K562 (cell line): ENCODE data around the gene CHCHD5. TPM values are rescaled to one million over a fixed set of nuclear protein-coding genes. Genes with fewer than 3 reads are reported as not detected.
A peak's percentile ranks its signal among the peaks of the same experiment; 100 is the strongest.

Source experiments
- BCOR ChIP-seq: fragments of 450-650 bp; IDR thresholded peaks from 2 replicates; pipeline ENCODE4 v1.6.1; 2016
- BHLHE40 ChIP-seq: IDR thresholded peaks from 2 replicates; pipeline ENCODE4 v1.6.1; 2011; ENCODE audit warnings: low read length, improper control_type of control experiment
- CBFA2T3 ChIP-seq: fragments of 450-650 bp; IDR thresholded peaks from 2 replicates; pipeline ENCODE4 v1.6.1; 2017
- CCAR2 ChIP-seq: fragments of 200-400 bp; formaldehyde crosslinking; IDR thresholded peaks from 2 replicates; pipeline ENCODE4 v1.6.1; 2017; ENCODE audit warnings: mild to moderate bottlenecking, low read depth, low read length
- CTCF ChIP-seq, 3 experiments: IDR thresholded peaks in 2 of 3; conservative IDR thresholded peaks in 1 of 3; 2 replicates each; pipeline ENCODE4 v1.5.1; 2011 to 2012; ENCODE audit warnings: low read length in 3 of 3, mild to moderate bottlenecking in 3 of 3, control low read depth in 2 of 3, improper control_type of control experiment in 1 of 3, inconsistent platforms in 1 of 3, low read depth in 1 of 3, mixed read lengths in 1 of 3, moderate library complexity in 1 of 3; ENCODE audit not compliant: insufficient read depth in 2 of 3
- EP400 ChIP-seq: fragments of 450-650 bp; IDR thresholded peaks from 2 replicates; pipeline ENCODE4 v1.6.1; 2017; ENCODE audit warnings: antibody characterized with exemption, mild to moderate bottlenecking, moderate library complexity
- FOS ChIP-seq: IDR thresholded peaks from 3 replicates; pipeline ENCODE4 v1.6.1; 2011; ENCODE audit not compliant: insufficient read length; ENCODE audit errors: extremely low read depth
- FOXA1 ChIP-seq: fragments of 450-650 bp; IDR thresholded peaks from 2 replicates; pipeline ENCODE4 v1.6.1; 2016; ENCODE audit warnings: mild to moderate bottlenecking, borderline replicate concordance
- JUND ChIP-seq, 2 experiments: IDR thresholded peaks; 2 replicates in 1 of 2; 3 replicates in 1 of 2; pipeline ENCODE4 v1.6.1; 2011; ENCODE audit warnings: borderline replicate concordance in 2 of 2, low read depth in 2 of 2, low read length in 2 of 2, improper control_type of control experiment in 1 of 2, missing biosample characterization in 1 of 2, missing genetic modification characterization in 1 of 2, missing genetic modification reagents in 1 of 2
- KLF6 ChIP-seq: fragments of 250-450 bp; sonication (Bioruptor Pico); IDR thresholded peaks from 2 replicates; pipeline ENCODE4 v1.4.0; 2020; ENCODE audit warnings: mild to moderate bottlenecking, moderate library complexity, borderline replicate concordance
- LARP7 ChIP-seq: fragments of 450-650 bp; IDR thresholded peaks from 2 replicates; pipeline ENCODE4 v1.6.1; 2016
- MYNN ChIP-seq, 2 experiments: sonication (generic); formaldehyde crosslinking in 1 of 2; IDR thresholded peaks; 2 replicates each; pipeline versions ENCODE4 v1.5.0 to v1.6.1; 2016 to 2020; ENCODE audit warnings: antibody characterized with exemption in 1 of 2, missing genetic modification reagents in 1 of 2
- NEUROD1 ChIP-seq: fragments of 150-350 bp; IDR thresholded peaks from 2 replicates; pipeline ENCODE4 v1.6.1; 2014; ENCODE audit warnings: borderline replicate concordance, low read length, low read depth; ENCODE audit not compliant: partially characterized antibody
- PPARD ChIP-seq: fragments of 250-450 bp; sonication (Bioruptor Pico); IDR thresholded peaks from 2 replicates; pipeline ENCODE4 v1.8.0; 2022; ENCODE audit warnings: inconsistent platforms, mild to moderate bottlenecking, moderate library complexity
- PYGO2 ChIP-seq: fragments of 450-650 bp; IDR thresholded peaks from 2 replicates; pipeline ENCODE4 v1.6.1; 2016; ENCODE audit warnings: mild to moderate bottlenecking, missing genetic modification characterization, moderate library complexity, missing compliant biosample characterization
- SAP30 ChIP-seq: fragments of 200-600 bp; sonication (generic); IDR thresholded peaks from 2 replicates; pipeline ENCODE4 v1.6.1; 2012; ENCODE audit warnings: borderline replicate concordance, low read depth, mild to moderate bottlenecking, moderate library complexity, low read length, control low read depth, inconsistent platforms; ENCODE audit not compliant: insufficient read depth, poor library complexity, severe bottlenecking
- SIN3B ChIP-seq: fragments of 450-650 bp; IDR thresholded peaks from 2 replicates; pipeline ENCODE4 v1.6.1; 2017; ENCODE audit warnings: low read depth, mild to moderate bottlenecking, moderate library complexity
- SMARCA4 ChIP-seq: fragments of 450-650 bp; IDR thresholded peaks from 2 replicates; pipeline ENCODE4 v1.6.1; 2016
- TAF15 ChIP-seq: fragments of 200-400 bp; formaldehyde crosslinking; IDR thresholded peaks from 2 replicates; pipeline ENCODE4 v1.6.1; 2017; ENCODE audit warnings: mild to moderate bottlenecking, low read depth, low read length, moderate library complexity
- XRCC5 ChIP-seq: fragments of 200-400 bp; formaldehyde crosslinking; IDR thresholded peaks from 2 replicates; pipeline ENCODE4 v1.6.1; 2017; ENCODE audit warnings: low read depth, mild to moderate bottlenecking, low read length
- YY1 ChIP-seq, 3 experiments: IDR thresholded peaks; 2 replicates each; pipeline ENCODE4 v1.6.1; 2011; ENCODE audit warnings: low read length in 2 of 3, mild to moderate bottlenecking in 2 of 3, moderate library complexity in 2 of 3, borderline replicate concordance in 1 of 3, control low read depth in 1 of 3, low read depth in 1 of 3; ENCODE audit not compliant: insufficient read depth in 3 of 3, insufficient replicate concordance in 2 of 3, control insufficient read depth in 1 of 3, insufficient read length in 1 of 3; ENCODE audit errors: extremely low read depth in 1 of 3
- ZBTB7A ChIP-seq: IDR thresholded peaks from 2 replicates; pipeline ENCODE4 v1.6.1; 2011; ENCODE audit warnings: low read depth, mild to moderate bottlenecking, low read length, moderate library complexity, borderline replicate concordance; ENCODE audit not compliant: control insufficient read depth
- ZNF134 ChIP-seq: fragments of 250-450 bp; sonication (Bioruptor Pico); conservative IDR thresholded peaks from 2 replicates; pipeline ENCODE4 v1.4.0; 2020
- polyA plus RNA-seq, 8 experiments: library from polyadenylated mRNA; depleted of rRNA in 4 of 8; stranded (reverse) in 5 of 8; unstranded in 3 of 8; fragments of >200 nt; fragmentation: Nextera tagmentation in 2 of 8; fragmentation: Illumina TruSeq in 1 of 8; extraction: Ambion mirVana in 2 of 8; extraction: Trizol in 1 of 8; gene quantifications; 2 replicates each; pipeline versions ENCODE4 v1.2.1 to v1.2.3, GENCODE V29; 2011 to 2014; ENCODE audit warnings: inconsistent platforms in 1 of 8, missing spikeins in 1 of 8
- total RNA-seq, 7 experiments: library from RNA; depleted of rRNA in 6 of 7; stranded (reverse); fragments of >200 nt in 6 of 7; fragmentation: Illumina TruSeq in 2 of 7; extraction: Trizol in 2 of 7; gene quantifications; 2 replicates each; pipeline versions ENCODE4 v1.2.1 to v1.2.3, GENCODE V29; 2011 to 2021; ENCODE audit warnings: low replicate concordance in 1 of 7
- TF ChIP-seq, protein P1 (sequence below): fragments of 450-650 bp; formaldehyde crosslinking; IDR thresholded peaks from 2 replicates; pipeline ENCODE4 v1.4.0; 2022; ENCODE audit warnings: missing genetic modification characterization
- TF ChIP-seq, protein P2 (sequence below), 2 experiments: fragments of 250-450 bp in 1 of 2; fragments of 450-650 bp in 1 of 2; sonication (Bioruptor Pico) in 1 of 2; IDR thresholded peaks; 2 replicates each; pipeline versions ENCODE4 v1.6.1 to v1.8.0; 2016 to 2021; ENCODE audit warnings: mild to moderate bottlenecking in 2 of 2, moderate library complexity in 2 of 2, missing compliant biosample characterization in 1 of 2, missing genetic modification characterization in 1 of 2

The CHCHD5 gene
- total and polyA plus RNA-seq, 9 of the 15 experiments (the other 6 are each of a cell fraction or from before 2014, with no cell fraction given): 7.4 to 79.3 (median 33.4) TPM

DNA sequence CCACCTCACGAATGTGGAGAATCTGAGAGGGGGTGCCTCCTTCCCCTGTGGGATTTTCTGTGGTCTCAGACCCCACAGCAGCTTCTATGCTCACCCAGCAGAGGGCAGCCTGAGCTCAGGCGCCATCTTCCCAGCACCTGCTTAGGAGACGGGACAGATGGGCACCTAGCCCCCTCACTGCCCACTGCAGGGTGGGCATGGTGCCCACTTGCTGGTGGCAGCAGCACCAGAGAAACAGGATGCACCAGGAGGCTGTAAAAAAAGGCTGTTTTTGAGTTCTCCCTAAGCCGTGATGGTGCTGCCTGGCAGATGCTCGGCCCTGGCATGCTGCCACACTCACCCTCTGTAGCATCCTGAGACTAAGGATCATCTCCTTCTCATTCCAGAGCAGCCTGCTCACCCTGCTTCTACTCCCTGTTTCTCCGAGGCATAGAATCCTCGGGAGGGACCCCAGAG lies 42.2 kb downstream of the CHCHD5 start (continued):
- TF ChIP-seq SAP30 (no peak), FOS (no peak), FOXA1 (no peak), MYNN (IDR thresholded peaks at IDR 0.05) (peak; percentile 86), MYNN (CRISPR knock-in tag; IDR thresholded peaks at IDR 0.05) (no peak), CBFA2T3 (no peak), YY1 (IDR thresholded peaks at IDR 0.05; ENCODE audit: borderline replicate concordance in 1 of 3, control insufficient read depth in 1 of 3, extremely low read depth in 1 of 3, insufficient read depth in 3 of 3, insufficient read length in 1 of 3, insufficient replicate concordance in 2 of 3, low read depth in 1 of 3, low read length in 2 of 3) (peak in 2 of 3 experiments; percentile 81 to 91), EP400 (no peak), PPARD (CRISPR knock-in tag) (no peak), BHLHE40 (peak; percentile 14; the same call in 1 of the 2 replicates), TAF15 (no peak), CTCF (IDR thresholded peaks at IDR 0.05 in 2 of 3, conservative IDR thresholded peaks at IDR 0.05 in 1 of 3; ENCODE audit: insufficient read depth in 2 of 3, low read depth in 1 of 3, low read length in 3 of 3) (peak; percentile 90 to 91 (median 91)), PYGO2 (tag) (no peak), CCAR2 (no peak), ZNF134 (peak; percentile 99), SIN3B (no peak), SMARCA4 (no peak), ZBTB7A (peak; percentile 80), XRCC5 (0 out of 2 replicates have a peak, but pooled peaks have one; percentile 75), BCOR (no peak), LARP7 (no peak), JUND (IDR thresholded peaks at IDR 0.05; ENCODE audit: borderline replicate concordance, low read depth, low read length) (no peak), JUND (tag; IDR thresholded peaks at IDR 0.05; ENCODE audit: borderline replicate concordance, low read depth, low read length) (no peak), NEUROD1 (no peak), KLF6 (no peak)
- TF ChIP-seq, protein P1, sequence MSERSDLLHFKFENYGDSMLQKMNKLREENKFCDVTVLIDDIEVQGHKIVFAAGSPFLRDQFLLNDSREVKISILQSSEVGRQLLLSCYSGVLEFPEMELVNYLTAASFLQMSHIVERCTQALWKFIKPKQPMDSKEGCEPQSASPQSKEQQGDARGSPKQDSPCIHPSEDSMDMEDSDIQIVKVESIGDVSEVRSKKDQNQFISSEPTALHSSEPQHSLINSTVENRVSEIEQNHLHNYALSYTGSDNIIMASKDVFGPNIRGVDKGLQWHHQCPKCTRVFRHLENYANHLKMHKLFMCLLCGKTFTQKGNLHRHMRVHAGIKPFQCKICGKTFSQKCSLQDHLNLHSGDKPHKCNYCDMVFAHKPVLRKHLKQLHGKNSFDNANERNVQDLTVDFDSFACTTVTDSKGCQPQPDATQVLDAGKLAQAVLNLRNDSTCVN: no peak
- TF ChIP-seq, protein P2, sequence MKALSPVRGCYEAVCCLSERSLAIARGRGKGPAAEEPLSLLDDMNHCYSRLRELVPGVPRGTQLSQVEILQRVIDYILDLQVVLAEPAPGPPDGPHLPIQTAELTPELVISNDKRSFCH (CRISPR knock-in tag; IDR thresholded peaks at IDR 0.05): no peak
- TF ChIP-seq, protein P2 (tag; IDR thresholded peaks at IDR 0.05): peak; percentile 79; the same call in 1 of the 2 replicates
